A673 (cell line): ENCODE data around the gene SOX5. TPM values are rescaled to one million over a fixed set of nuclear protein-coding genes. Genes with fewer than 3 reads are reported as not detected.

Source experiments
- BruUV-seq: library from RNA; stranded (reverse); fragments of 400-500 nt; replicated peaks from 2 replicates; lab custom pipeline; 2021; lab: Mats Ljungman, UMichigan
- CTCF ChIA-PET: fragments of 300-600 bp; sonication (Branson Sonifier 250); formaldehyde crosslinking; loops from one replicate; lab custom pipeline; 2022; ENCODE audit warnings: antibody characterized with exemption; lab: Charles Lee
- POLR2A ChIA-PET: fragments of 300-600 bp; sonication (Branson Sonifier 250); formaldehyde crosslinking; loops from one replicate; lab custom pipeline; 2022; ENCODE audit warnings: antibody characterized with exemption; ENCODE audit not compliant: low non-redundant PET; lab: Charles Lee
- DNase-seq: peaks from one replicate; pipeline ENCODE4 v3.0.0-alpha.2; 2015; ENCODE audit warnings: low spot score
- H3K27ac ChIP-seq: fragments of 200-600 bp; sonication (generic); 2 replicates; pipeline ENCODE4 v1.5.1; 2016; ENCODE audit warnings: mixed run types, low read depth, mild to moderate bottlenecking, mixed read lengths, antibody characterized with exemption, low read length; ENCODE audit not compliant: poor library complexity, severe bottlenecking
- H3K27me3 ChIP-seq: fragments of 200-600 bp; sonication (generic); replicated peaks from 2 replicates; pipeline ENCODE4 v1.6.1; 2017; ENCODE audit warnings: mixed run types, low read depth, mild to moderate bottlenecking, mixed read lengths, antibody characterized with exemption, low read length; ENCODE audit not compliant: insufficient read depth, poor library complexity
- H3K36me3 ChIP-seq: fragments of 200-600 bp; sonication (generic); 2 replicates; pipeline ENCODE4 v1.6.1; 2016; ENCODE audit warnings: mixed run types, mild to moderate bottlenecking, mixed read lengths, antibody characterized with exemption, low read length; ENCODE audit not compliant: insufficient read depth, poor library complexity, severe bottlenecking
- H3K4me1 ChIP-seq: fragments of 200-600 bp; sonication (generic); 2 replicates; pipeline ENCODE4 v1.6.1; 2017; ENCODE audit warnings: mixed run types, mild to moderate bottlenecking, mixed read lengths, antibody characterized with exemption, low read length; ENCODE audit not compliant: insufficient read depth, poor library complexity, severe bottlenecking
- H3K4me3 ChIP-seq: fragments of 200-600 bp; sonication (generic); 2 replicates; pipeline ENCODE4 v1.5.1; 2016; ENCODE audit warnings: low read depth, mixed run types, mild to moderate bottlenecking, mixed read lengths, low read length; ENCODE audit not compliant: poor library complexity, severe bottlenecking
- H3K9me3 ChIP-seq: fragments of 200-600 bp; sonication (generic); 2 replicates; pipeline ENCODE4 v1.6.1; 2016; ENCODE audit warnings: mixed run types, low read depth, mild to moderate bottlenecking, mixed read lengths, antibody characterized with exemption, low read length; ENCODE audit not compliant: poor library complexity, severe bottlenecking
- EZH2 ChIP-seq: fragments of 200-600 bp; sonication (generic); IDR thresholded peaks from 2 replicates; pipeline ENCODE4 v1.6.1; 2017; ENCODE audit warnings: borderline replicate concordance, low read depth, mild to moderate bottlenecking, mixed read lengths, antibody characterized with exemption, low read length; ENCODE audit not compliant: poor library complexity, severe bottlenecking
- intact Hi-C: fragments of 100-400 bp; cut with micrococcal nuclease; formaldehyde crosslinking; loops from one replicate; pipeline ENCODE4 v1.10.0; 2022; ENCODE audit not compliant: unreplicated experiment
- total RNA-seq: library from RNA; stranded (reverse); gene quantifications from 2 replicates; pipeline ENCODE4 v1.2.3, GENCODE V29; 2021
- TF ChIP-seq, protein P1 (sequence below): fragments of 300-800, 200-600 bp; sonication (generic); conservative IDR thresholded peaks from 2 replicates; pipeline ENCODE4 v1.5.1; 2017; ENCODE audit warnings: low read depth, mild to moderate bottlenecking, antibody characterized with exemption, low read length, moderate library complexity, mixed read lengths

The SOX5 gene
- total RNA-seq, 1 experiment from 2014 or later, result 11.9 TPM

DNA sequence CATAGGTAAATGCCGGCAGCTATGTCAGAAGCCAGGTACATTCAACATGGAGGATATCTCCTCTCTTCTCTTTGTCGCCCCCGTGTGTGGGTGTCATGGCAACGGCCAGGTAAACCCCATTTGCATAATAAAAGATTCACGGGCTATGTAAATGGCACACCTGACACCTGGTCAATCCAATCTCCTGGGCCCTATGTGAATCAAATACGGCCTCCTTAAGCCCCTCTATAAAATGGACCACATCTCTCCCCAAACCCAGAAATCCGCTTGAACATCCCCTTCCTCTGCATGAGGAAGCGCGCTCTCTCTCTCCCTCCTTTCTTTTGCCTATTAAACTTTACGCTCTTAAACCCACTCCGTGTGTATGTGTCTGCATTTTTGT lies 363.7 kb downstream of the SOX5 start:
- Histone ChIP-seq H3K36me3 (no peaks in the 10 kb centered on the region), H3K27me3 (no peaks in the 10 kb centered on the region), H3K4me1 (no peaks in the 10 kb centered on the region), H3K9me3 (no peaks in the 10 kb centered on the region), H3K4me3 (no peak overlapping the region), H3K27ac (no peak overlapping the region)
- TF ChIP-seq, protein P1, sequence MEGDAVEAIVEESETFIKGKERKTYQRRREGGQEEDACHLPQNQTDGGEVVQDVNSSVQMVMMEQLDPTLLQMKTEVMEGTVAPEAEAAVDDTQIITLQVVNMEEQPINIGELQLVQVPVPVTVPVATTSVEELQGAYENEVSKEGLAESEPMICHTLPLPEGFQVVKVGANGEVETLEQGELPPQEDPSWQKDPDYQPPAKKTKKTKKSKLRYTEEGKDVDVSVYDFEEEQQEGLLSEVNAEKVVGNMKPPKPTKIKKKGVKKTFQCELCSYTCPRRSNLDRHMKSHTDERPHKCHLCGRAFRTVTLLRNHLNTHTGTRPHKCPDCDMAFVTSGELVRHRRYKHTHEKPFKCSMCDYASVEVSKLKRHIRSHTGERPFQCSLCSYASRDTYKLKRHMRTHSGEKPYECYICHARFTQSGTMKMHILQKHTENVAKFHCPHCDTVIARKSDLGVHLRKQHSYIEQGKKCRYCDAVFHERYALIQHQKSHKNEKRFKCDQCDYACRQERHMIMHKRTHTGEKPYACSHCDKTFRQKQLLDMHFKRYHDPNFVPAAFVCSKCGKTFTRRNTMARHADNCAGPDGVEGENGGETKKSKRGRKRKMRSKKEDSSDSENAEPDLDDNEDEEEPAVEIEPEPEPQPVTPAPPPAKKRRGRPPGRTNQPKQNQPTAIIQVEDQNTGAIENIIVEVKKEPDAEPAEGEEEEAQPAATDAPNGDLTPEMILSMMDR, result no peak
- TF ChIP-seq EZH2, result no peak
- BruUV-seq, result no TSS peak
- ChIA-PET POLR2A (no interaction called here), CTCF (no interaction called here)
- intact Hi-C loops, result no loop called here
- DNase-seq, result no peak

- ChIA-PET CTCF (no interaction called here), POLR2A (no interaction called here)
- Histone ChIP-seq H3K9me3 (no peaks in the 10 kb centered on the region), H3K36me3 (no peaks in the 10 kb centered on the region), H3K27me3 (no peaks in the 10 kb centered on the region), H3K4me1 (no peaks in the 10 kb centered on the region), H3K27ac (no peak overlapping the region), H3K4me3 (no peak overlapping the region)
- intact Hi-C loops, result no loop called here
- DNase-seq, result no peak
- BruUV-seq, result no TSS peak
- TF ChIP-seq, protein P1, result no peak
- TF ChIP-seq EZH2, result no peak
Observed at GRCh38 chr12:23585156-23585781, 364.2 kb downstream of the SOX5 start.

DNA sequence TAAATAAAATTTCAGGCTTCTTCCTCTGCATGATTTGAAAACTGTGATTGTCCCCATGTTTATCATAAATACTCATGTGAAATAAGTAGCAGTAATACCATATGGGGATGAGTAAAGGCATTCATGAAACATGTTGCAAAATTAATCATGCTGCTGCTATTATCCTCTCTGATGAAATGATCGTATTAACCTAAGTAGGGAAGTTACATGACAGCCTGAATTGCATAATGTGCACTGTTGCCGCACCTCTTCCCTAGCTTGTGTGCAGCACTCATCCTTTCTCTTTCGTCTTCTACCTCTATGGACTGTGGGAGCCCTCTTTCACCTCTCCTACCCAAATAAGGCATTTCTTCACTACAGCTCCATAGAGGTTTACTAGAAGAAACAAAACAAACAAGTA lies 367.6 kb downstream of the SOX5 start:
- no peaks in the 10 kb centered on the region for H3K27me3 ChIP-seq
- no peaks in the 10 kb centered on the region for H3K36me3 ChIP-seq
- TF ChIP-seq, protein P1, result no peak
- TF ChIP-seq EZH2, result no peak
- no peak for DNase-seq
- CTCF ChIA-PET, result no interaction called here
- H3K4me3 ChIP-seq, result no peak overlapping the region
- no TSS peak for BruUV-seq
- no peaks in the 10 kb centered on the region for H3K4me1 ChIP-seq
- H3K27ac ChIP-seq, result no peak overlapping the region
- POLR2A ChIA-PET, result no interaction called here
- intact Hi-C loops, result no loop called here
- H3K9me3 ChIP-seq, result no peaks in the 10 kb centered on the region
